Small intestine (tissue), 7 donors: ENCODE results near the gene CXADR. TPM values are rescaled to one million over a fixed set of nuclear protein-coding genes. Genes with fewer than 3 reads are reported as not detected.
"Not testable (repeated sequence)": the region's sequence is repeated elsewhere in the genome, so short reads cannot be mapped to it uniquely, and the experiment has no call there.

Source experiments
- DNase-seq, 2 donors: peaks; one replicate each; pipeline versions ENCODE4 v3.0.0 to v3.0.0-alpha.2; 2013
- FAIRE-seq: peaks from 2 replicates; lab custom pipeline; 2012; peaks lifted over from hg19 to GRCh38; lab: Jason Lieb, UNC
- H3K27ac ChIP-seq, 3 donors: one replicate each; pipeline ENCODE4 v1.5.1; 2013; ENCODE audit warnings: low read length in 2 of 3, mild to moderate bottlenecking in 2 of 3, control low read depth in 1 of 3, inconsistent platforms in 1 of 3, low read depth in 1 of 3, moderate library complexity in 1 of 3
- H3K27me3 ChIP-seq, 3 donors: one replicate each; pipeline ENCODE4 v1.6.1; 2013; ENCODE audit warnings: low read length in 3 of 3, inconsistent platforms in 1 of 3; ENCODE audit not compliant: control insufficient read depth in 3 of 3, insufficient read depth in 3 of 3
- H3K36me3 ChIP-seq, 3 donors: one replicate each; pipeline ENCODE4 v1.6.1; 2013; ENCODE audit warnings: low read length in 3 of 3, inconsistent platforms in 1 of 3, low read depth in 1 of 3, mild to moderate bottlenecking in 1 of 3, moderate library complexity in 1 of 3; ENCODE audit not compliant: control insufficient read depth in 3 of 3, insufficient read depth in 2 of 3
- H3K4me1 ChIP-seq, 3 donors: one replicate each; pipeline ENCODE4 v1.6.1; 2013; ENCODE audit warnings: low read length in 2 of 3, inconsistent platforms in 1 of 3, low read depth in 1 of 3, mild to moderate bottlenecking in 1 of 3, moderate library complexity in 1 of 3; ENCODE audit not compliant: control insufficient read depth in 3 of 3, insufficient read depth in 2 of 3
- H3K4me3 ChIP-seq, 3 donors: one replicate each; pipeline ENCODE4 v1.5.1; 2013; ENCODE audit warnings: low read length in 3 of 3, control low read depth in 1 of 3, inconsistent platforms in 1 of 3, low read depth in 1 of 3, mild to moderate bottlenecking in 1 of 3, moderate library complexity in 1 of 3
- H3K9me3 ChIP-seq, 2 donors: one replicate each; pipeline ENCODE4 v1.6.1; 2013; ENCODE audit warnings: low read depth in 1 of 2, low read length in 1 of 2; ENCODE audit not compliant: control insufficient read depth in 2 of 2, insufficient read depth in 1 of 2
- whole genome bisulfite sequencing, 3 donors: extraction: QIAGEN DNeasy Blood & Tissue Kit; methylation state at CpG; one replicate each; pipeline ENCODE4 v1.1.7; 2013; 5-methylcytosine and 5-hydroxymethylcytosine counted together
- polyA plus RNA-seq, 4 donors: library from polyadenylated mRNA; stranded (reverse) in 3 of 4; unstranded in 1 of 4; fragments of 200-250 nt in 3 of 4; fragments of 120-200 nt in 1 of 4; gene quantifications; one replicate each; pipeline versions ENCODE4 v1.2.1 to v1.2.3, GENCODE V29; 2013
- donor health status: healthy with polysubstance abuse.
- donor health status: control.
- donor health status: control.
- donor health status: Bipolar disorder and iron deficiency.
- donor health status: healthy.

CXADR gene
- polyA plus RNA-seq, 4 donors, result 12.5 to 64.8 (median 35.7) TPM

- peak overlapping the region; percentile 82 to 95 (median 94) for H3K27ac ChIP-seq
- 30 to 70% (median 45%) methylated on average over 7 of the region's 7 CpGs for WGBS, 3 donors
- H3K4me1 ChIP-seq, result peaks cover 0 to 24% (median 0%) of the 10 kb centered on the region in 3 donors
- H3K4me3 ChIP-seq, result no peak overlapping the region
- no peaks in the 10 kb centered on the region for H3K36me3 ChIP-seq
- FAIRE-seq, result peak; percentile 96
- peaks cover 0 to 4% of the 10 kb centered on the region in 2 donors for H3K9me3 ChIP-seq
- H3K27me3 ChIP-seq, result no peaks in the 10 kb centered on the region
- DNase-seq, result peak; percentile 97 to 99
Measured at GRCh38 chr21:17472592-17473271, 40.1 kb upstream of the CXADR start.

GRCh38 chr21:17476006-17476405, 36.8 kb upstream of the CXADR start:
- FAIRE-seq (no peak), DNase-seq (peak; percentile 63 to 66)
- H3K4me1 ChIP-seq, result peaks cover 0 to 17% (median 0%) of the 10 kb centered on the region in 3 donors
- no peaks in the 10 kb centered on the region for H3K36me3 ChIP-seq
- no peaks in the 10 kb centered on the region for H3K27me3 ChIP-seq
- WGBS, 3 donors, result 58 to 72% (median 58%) methylated on average over 4 of the region's 4 CpGs
- peaks cover 0 to 4% of the 10 kb centered on the region in 2 donors for H3K9me3 ChIP-seq
- H3K27ac ChIP-seq, result peak overlapping the region in 1 of 3 donors; percentile 15
- no peak overlapping the region for H3K4me3 ChIP-seq

GRCh38 chr21:17478156-17478555, 34.7 kb upstream of the CXADR start:
- H3K36me3 ChIP-seq, H3K4me3 ChIP-seq, H3K27ac ChIP-seq, H3K27me3 ChIP-seq, H3K4me1 ChIP-seq, FAIRE-seq, H3K9me3 ChIP-seq, DNase-seq: not testable (repeated sequence)
- WGBS, 3 donors, result 94 to 98% (median 95%) methylated on average over 6 of the region's 6 CpGs

- WGBS, 3 donors, result 93 to 100% (median 96%) methylated on average over 2 of the region's 2 CpGs
- DNase-seq (no peak), FAIRE-seq (no peak)
- no peak overlapping the region for H3K4me3 ChIP-seq
- no peaks in the 10 kb centered on the region for H3K4me1 ChIP-seq
- no peak overlapping the region for H3K27ac ChIP-seq
- no peaks in the 10 kb centered on the region for H3K36me3 ChIP-seq
- H3K27me3 ChIP-seq, result no peaks in the 10 kb centered on the region
- no peaks in the 10 kb centered on the region for H3K9me3 ChIP-seq
Measured at GRCh38 chr21:17479606-17480005, 33.2 kb upstream of the CXADR start.

- no peaks in the 10 kb centered on the region for H3K27me3 ChIP-seq
- DNase-seq (no peak), FAIRE-seq (no peak)
- no peaks in the 10 kb centered on the region for H3K4me1 ChIP-seq
- 59 to 83% (median 78%) methylated on average over 1 of the region's 1 CpG for WGBS, 3 donors
- no peaks in the 10 kb centered on the region for H3K9me3 ChIP-seq
- no peak overlapping the region for H3K4me3 ChIP-seq
- H3K27ac ChIP-seq, result no peak overlapping the region
- H3K36me3 ChIP-seq, result no peaks in the 10 kb centered on the region
Measured at GRCh38 chr21:17482928-17483327, 29.9 kb upstream of the CXADR start.

GRCh38 chr21:17488620-17489019, 24.2 kb upstream of the CXADR start:
- peak; percentile 30 for FAIRE-seq
- H3K4me3 ChIP-seq, result no peak overlapping the region
- H3K4me1 ChIP-seq, result peaks cover 0 to 6% (median 0%) of the 10 kb centered on the region in 3 donors
- H3K9me3 ChIP-seq, result no peaks in the 10 kb centered on the region
- H3K27me3 ChIP-seq, result no peaks in the 10 kb centered on the region
- no peak for DNase-seq
- H3K27ac ChIP-seq, result no peak overlapping the region
- no peaks in the 10 kb centered on the region for H3K36me3 ChIP-seq

- H3K27me3 ChIP-seq, H3K9me3 ChIP-seq, H3K27ac ChIP-seq: not testable (repeated sequence)
Measured at GRCh38 chr21:17489565-17489964, 23.3 kb upstream of the CXADR start.

GRCh38 chr21:17491716-17492414, 21.0 kb upstream of the CXADR start:
- Histone ChIP-seq H3K27ac (no peak overlapping the region), H3K9me3 (no peaks in the 10 kb centered on the region), H3K27me3 (no peaks in the 10 kb centered on the region), H3K4me3 (no peak overlapping the region), H3K4me1 (peaks cover 0 to 6% (median 0%) of the 10 kb centered on the region in 3 donors), H3K36me3 (no peaks in the 10 kb centered on the region)
- DNase-seq (no peak), FAIRE-seq (no peak)
- WGBS, 3 donors, result 61 to 76% (median 62%) methylated on average over 7 of the region's 7 CpGs

More at GRCh38 chr21:17489565-17489964, 23.3 kb upstream of the CXADR start:
- WGBS, 3 donors, result 56 to 76% (median 57%) methylated on average over 3 of the region's 3 CpGs
- H3K4me1 ChIP-seq, DNase-seq, H3K36me3 ChIP-seq, H3K4me3 ChIP-seq: not testable (repeated sequence)
- FAIRE-seq, result peak; percentile 62
